Astrocyte (in vitro differentiated cells and primary cell): Measurements from ENCODE around the gene LOXHD1. TPM values are rescaled to one million over a fixed set of nuclear protein-coding genes. Genes with fewer than 3 reads are reported as not detected.

Source experiments
- DNase-seq: peaks from one replicate; pipeline ENCODE4 v3.0.0-alpha.2; 2010; ENCODE audit warnings: low read depth
- FAIRE-seq: peaks from 2 replicates; lab custom pipeline; 2011; peaks lifted over from hg19 to GRCh38; lab: Jason Lieb, UNC
- H2AFZ ChIP-seq: 2 replicates; pipeline ENCODE4 v1.6.0; 2012; ENCODE audit warnings: low read depth, low read length, inconsistent platforms
- H3K27ac ChIP-seq: 2 replicates; pipeline ENCODE4 v1.5.1; 2011; ENCODE audit warnings: low read depth, low read length, inconsistent platforms
- H3K27me3 ChIP-seq: 2 replicates; pipeline ENCODE4 v1.6.0; 2011; ENCODE audit warnings: low read length, inconsistent platforms; ENCODE audit not compliant: insufficient read depth
- H3K36me3 ChIP-seq: 2 replicates; pipeline ENCODE4 v1.5.1; 2011; ENCODE audit warnings: low read length, inconsistent platforms; ENCODE audit not compliant: insufficient read depth
- H3K4me1 ChIP-seq: 2 replicates; pipeline ENCODE4 v1.5.1; 2011; ENCODE audit warnings: low read length, inconsistent platforms; ENCODE audit not compliant: insufficient read depth
- H3K4me2 ChIP-seq: 2 replicates; pipeline ENCODE4 v1.6.0; 2012; ENCODE audit warnings: low read length, inconsistent platforms
- H3K4me3 ChIP-seq: 2 replicates; pipeline ENCODE4 v1.5.1; 2011; ENCODE audit warnings: low read depth, mild to moderate bottlenecking, low read length, inconsistent platforms; ENCODE audit not compliant: insufficient read depth
- H3K79me2 ChIP-seq: 2 replicates; pipeline ENCODE4 v1.6.0; 2012; ENCODE audit warnings: mild to moderate bottlenecking, low read length, inconsistent platforms; ENCODE audit not compliant: insufficient read depth
- H3K9ac ChIP-seq: 2 replicates; pipeline ENCODE4 v1.6.0; 2012; ENCODE audit warnings: mild to moderate bottlenecking, low read length, inconsistent platforms
- H3K9me3 ChIP-seq: 2 replicates; pipeline ENCODE4 v1.5.1; 2012; ENCODE audit warnings: low read depth, mild to moderate bottlenecking, low read length, inconsistent platforms; ENCODE audit not compliant: insufficient read depth
- H4K20me1 ChIP-seq: 2 replicates; pipeline ENCODE4 v1.6.0; 2012; ENCODE audit warnings: low read length, inconsistent platforms; ENCODE audit not compliant: insufficient read depth
- H3K27ac Mint-ChIP-seq: one replicate; pipeline ENCODE4 v1.8.0; 2021; ENCODE audit warnings: mild to moderate bottlenecking, mixed read lengths; ENCODE audit not compliant: unreplicated experiment
- H3K27me3 Mint-ChIP-seq: one replicate; pipeline ENCODE4 v1.8.0; 2021; ENCODE audit warnings: low read depth, mixed read lengths; ENCODE audit not compliant: unreplicated experiment
- H3K36me3 Mint-ChIP-seq: one replicate; pipeline ENCODE4 v1.8.0; 2021; ENCODE audit warnings: low read depth, mixed read lengths; ENCODE audit not compliant: unreplicated experiment
- H3K4me1 Mint-ChIP-seq: one replicate; pipeline ENCODE4 v1.8.0; 2021; ENCODE audit warnings: low read depth, mixed read lengths; ENCODE audit not compliant: unreplicated experiment
- H3K4me3 Mint-ChIP-seq: one replicate; pipeline ENCODE4 v1.8.0; 2021; ENCODE audit warnings: mild to moderate bottlenecking, moderate library complexity, mixed read lengths; ENCODE audit not compliant: unreplicated experiment
- H3K9me3 Mint-ChIP-seq: one replicate; pipeline ENCODE4 v1.8.0; 2021; ENCODE audit warnings: mild to moderate bottlenecking, mixed read lengths; ENCODE audit not compliant: unreplicated experiment
- EZH2 ChIP-seq: IDR thresholded peaks from 2 replicates; pipeline ENCODE4 v1.6.1; 2012; ENCODE audit warnings: mild to moderate bottlenecking, low read length, inconsistent platforms; ENCODE audit not compliant: insufficient read depth
- total RNA-seq: library from RNA; stranded (reverse); gene quantifications from 2 replicates; pipeline ENCODE4 v1.2.1, GENCODE V29; 2021
- TF ChIP-seq, protein P1 (sequence below): IDR thresholded peaks from 2 replicates; pipeline ENCODE4 v1.5.1; 2011; ENCODE audit warnings: low read depth, mild to moderate bottlenecking, inconsistent platforms, low read length, moderate library complexity; ENCODE audit not compliant: insufficient read depth

The LOXHD1 gene
- total RNA-seq, 1 donor from 2014 or later = not detected

DNA sequence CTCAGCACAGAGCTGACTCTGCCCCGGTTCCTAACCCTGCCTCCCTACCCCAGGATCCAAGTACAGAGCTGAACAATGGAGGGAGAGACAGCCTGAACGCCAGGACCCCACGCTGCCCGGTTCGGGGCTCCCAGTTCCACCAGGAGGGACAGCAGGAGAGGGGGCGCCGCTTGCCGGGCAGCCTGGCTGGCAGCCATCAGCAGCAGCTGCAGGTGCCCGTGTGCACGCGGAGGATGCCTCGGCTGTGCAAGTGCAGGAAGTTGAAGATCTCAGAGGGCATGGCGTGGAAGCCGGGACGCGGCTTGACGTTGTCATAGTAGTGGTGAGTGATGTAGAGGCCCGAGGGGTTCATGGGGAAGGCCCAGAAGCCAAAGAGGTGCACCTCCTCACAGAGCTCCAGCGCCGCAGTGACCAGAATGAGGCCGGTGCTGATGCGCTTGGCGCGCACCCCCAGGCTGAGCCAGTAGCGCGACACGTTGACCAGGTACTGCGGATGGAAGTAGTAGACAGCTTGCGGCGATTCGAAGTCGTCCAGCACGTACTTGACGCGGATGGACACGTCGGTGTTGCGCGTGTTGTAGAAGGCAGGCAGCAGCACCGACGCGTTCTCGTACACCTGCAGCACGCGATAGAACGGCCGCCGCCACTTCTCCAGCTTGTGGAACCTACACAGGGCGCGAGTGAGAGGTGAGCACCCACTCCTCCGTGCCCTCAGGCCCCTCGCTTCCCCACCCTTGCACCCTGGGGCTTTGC is 23.0 kb upstream of the LOXHD1 start:
- H3K27ac Mint-ChIP-seq = no peak overlapping the region
- H3K27ac ChIP-seq = no peak overlapping the region
- no peak overlapping the region for H3K4me3 Mint-ChIP-seq
- no peaks in the 10 kb centered on the region for H3K79me2 ChIP-seq
- peaks cover 5% of the 10 kb centered on the region for H3K36me3 Mint-ChIP-seq
- no peak for FAIRE-seq
- no peaks in the 10 kb centered on the region for H3K4me1 Mint-ChIP-seq
- H2AFZ ChIP-seq = no peak overlapping the region
- no peak overlapping the region for H3K4me3 ChIP-seq
- TF ChIP-seq, protein P1, sequence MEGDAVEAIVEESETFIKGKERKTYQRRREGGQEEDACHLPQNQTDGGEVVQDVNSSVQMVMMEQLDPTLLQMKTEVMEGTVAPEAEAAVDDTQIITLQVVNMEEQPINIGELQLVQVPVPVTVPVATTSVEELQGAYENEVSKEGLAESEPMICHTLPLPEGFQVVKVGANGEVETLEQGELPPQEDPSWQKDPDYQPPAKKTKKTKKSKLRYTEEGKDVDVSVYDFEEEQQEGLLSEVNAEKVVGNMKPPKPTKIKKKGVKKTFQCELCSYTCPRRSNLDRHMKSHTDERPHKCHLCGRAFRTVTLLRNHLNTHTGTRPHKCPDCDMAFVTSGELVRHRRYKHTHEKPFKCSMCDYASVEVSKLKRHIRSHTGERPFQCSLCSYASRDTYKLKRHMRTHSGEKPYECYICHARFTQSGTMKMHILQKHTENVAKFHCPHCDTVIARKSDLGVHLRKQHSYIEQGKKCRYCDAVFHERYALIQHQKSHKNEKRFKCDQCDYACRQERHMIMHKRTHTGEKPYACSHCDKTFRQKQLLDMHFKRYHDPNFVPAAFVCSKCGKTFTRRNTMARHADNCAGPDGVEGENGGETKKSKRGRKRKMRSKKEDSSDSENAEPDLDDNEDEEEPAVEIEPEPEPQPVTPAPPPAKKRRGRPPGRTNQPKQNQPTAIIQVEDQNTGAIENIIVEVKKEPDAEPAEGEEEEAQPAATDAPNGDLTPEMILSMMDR = no peak
- TF ChIP-seq EZH2 = no peak
- H3K4me1 ChIP-seq = peaks cover 13% of the 10 kb centered on the region
- peaks cover under 1% of the 10 kb centered on the region for H3K9me3 Mint-ChIP-seq
- H3K36me3 ChIP-seq = no peaks in the 10 kb centered on the region
- no peaks in the 10 kb centered on the region for H4K20me1 ChIP-seq
- H3K9ac ChIP-seq = no peak overlapping the region
- H3K27me3 Mint-ChIP-seq = peaks cover 36% of the 10 kb centered on the region
- DNase-seq = no peak
- H3K27me3 ChIP-seq = no peaks in the 10 kb centered on the region
- H3K9me3 ChIP-seq = no peaks in the 10 kb centered on the region
- H3K4me2 ChIP-seq = no peak overlapping the region

DNA sequence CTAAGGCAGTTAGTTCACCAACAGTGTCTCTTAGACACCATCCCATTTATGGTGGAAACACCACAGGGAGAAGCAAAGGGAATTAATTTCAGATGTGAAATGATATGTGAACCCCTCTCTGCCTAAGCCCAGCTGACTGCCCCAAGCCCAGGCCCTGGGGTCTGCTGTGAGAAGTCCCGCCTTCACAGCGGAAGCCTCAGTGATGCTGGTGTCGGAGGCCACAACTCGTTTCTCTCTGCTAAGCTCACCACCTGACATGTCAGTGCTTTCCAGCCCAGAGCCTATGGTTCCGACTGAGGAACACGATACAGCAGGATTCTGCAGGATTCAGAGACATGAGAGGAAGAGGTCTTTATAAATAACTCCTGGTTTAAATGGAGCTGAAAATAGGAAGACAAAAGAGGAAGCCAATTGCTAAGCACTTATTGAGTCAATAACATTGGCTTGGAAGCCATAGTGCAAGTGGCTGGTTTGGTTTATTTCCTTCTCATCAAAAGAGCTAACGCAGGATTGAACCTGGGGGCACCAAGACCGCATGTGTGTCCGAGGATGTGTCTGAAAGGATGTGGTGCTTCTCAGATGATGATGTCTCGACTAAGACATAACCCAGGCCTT is 21.9 kb upstream of the LOXHD1 start:
- FAIRE-seq (no peak), DNase-seq (no peak)
- H3K36me3 Mint-ChIP-seq = peaks cover 3% of the 10 kb centered on the region
- Histone ChIP-seq H3K27ac (no peak overlapping the region), H4K20me1 (no peaks in the 10 kb centered on the region), H3K27me3 (peaks cover 2% of the 10 kb centered on the region), H3K36me3 (no peaks in the 10 kb centered on the region), H2AFZ (no peak overlapping the region), H3K79me2 (no peaks in the 10 kb centered on the region), H3K4me1 (peaks cover 13% of the 10 kb centered on the region), H3K9ac (no peak overlapping the region), H3K4me3 (no peak overlapping the region), H3K4me2 (no peak overlapping the region), H3K9me3 (no peaks in the 10 kb centered on the region)
- TF ChIP-seq, protein P1 = no peak
- TF ChIP-seq EZH2 = no peak
- H3K4me1 Mint-ChIP-seq = no peaks in the 10 kb centered on the region
- H3K9me3 Mint-ChIP-seq = peaks cover 6% of the 10 kb centered on the region
- H3K27me3 Mint-ChIP-seq = peaks cover 43% of the 10 kb centered on the region
- H3K27ac Mint-ChIP-seq = no peak overlapping the region
- no peak overlapping the region for H3K4me3 Mint-ChIP-seq

DNA sequence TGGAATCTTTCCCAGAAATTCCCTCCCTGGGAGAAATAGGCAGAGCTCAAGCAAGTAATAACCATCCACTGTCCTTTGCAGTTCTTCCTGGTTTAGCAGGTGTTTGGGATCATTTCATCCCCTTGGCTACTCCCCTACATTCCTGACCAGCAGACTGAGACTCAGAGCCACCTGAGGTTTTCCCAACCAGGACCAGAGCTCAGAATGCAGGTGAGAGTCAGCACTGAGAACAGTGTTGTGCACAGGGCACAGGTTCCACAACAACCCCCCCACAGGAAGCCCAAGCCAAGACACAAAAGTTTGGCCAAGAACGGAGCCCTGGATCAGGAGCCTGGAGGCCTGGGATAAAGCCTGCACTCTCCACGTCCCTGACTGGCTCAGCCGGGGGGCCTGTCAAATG is 21.0 kb upstream of the LOXHD1 start:
- Mint-ChIP-seq H3K27me3 (peaks cover 46% of the 10 kb centered on the region), H3K27ac (no peak overlapping the region), H3K36me3 (peaks cover 3% of the 10 kb centered on the region), H3K9me3 (peaks cover 6% of the 10 kb centered on the region), H3K4me3 (no peak overlapping the region), H3K4me1 (no peaks in the 10 kb centered on the region)
- Histone ChIP-seq H3K36me3 (no peaks in the 10 kb centered on the region), H3K4me3 (no peak overlapping the region), H4K20me1 (no peaks in the 10 kb centered on the region), H3K9ac (no peak overlapping the region), H3K4me2 (no peak overlapping the region), H2AFZ (no peak overlapping the region), H3K27ac (no peak overlapping the region), H3K27me3 (peaks cover 2% of the 10 kb centered on the region), H3K4me1 (peaks cover 13% of the 10 kb centered on the region), H3K79me2 (no peaks in the 10 kb centered on the region), H3K9me3 (no peaks in the 10 kb centered on the region)
- TF ChIP-seq, protein P1 = no peak
- TF ChIP-seq EZH2 = no peak
- FAIRE-seq (no peak), DNase-seq (no peak)
